IMR-90 (cell line): ENCODE data around the gene NME2. TPM values are rescaled to one million over a fixed set of nuclear protein-coding genes. Genes with fewer than 3 reads are reported as not detected.
A peak's percentile ranks its signal among the peaks of the same experiment; 100 is the strongest.

ENCODE experiments used
- ATAC-seq: fragments of 200-7000 bp; cut with Tn5 transposase; 2 replicates; pipeline ENCODE4 v1.9.1; 2020; ENCODE audit warnings: low read depth, mild to moderate bottlenecking, moderate library complexity
- BruUV-seq: library from RNA; stranded (reverse); fragments of 400-500 nt; replicated peaks from 2 replicates; lab custom pipeline; 2021; lab: Mats Ljungman, UMichigan
- CTCF ChIA-PET: fragments of 300-600 bp; formaldehyde crosslinking; extraction: SDS; loops from one replicate; lab custom pipeline; 2021; ENCODE audit warnings: antibody characterized with exemption; lab: Yijun Ruan, JAX
- POLR2A ChIA-PET: fragments of 300-600 bp; sonication (Branson Sonifier 250); formaldehyde crosslinking; loops from one replicate; lab custom pipeline; 2022; ENCODE audit warnings: antibody characterized with exemption; ENCODE audit not compliant: unreplicated experiment; lab: Charles Lee
- DNase-seq: peaks from one replicate; pipeline ENCODE4 v3.0.0; 2013
- H2AFZ ChIP-seq: replicated peaks from 2 replicates; pipeline ENCODE3; 2013; ENCODE audit warnings: low read length, mild to moderate bottlenecking; ENCODE audit not compliant: poor library complexity
- H2AK5ac ChIP-seq: 2 replicates; pipeline ENCODE4 v1.6.1; 2013; ENCODE audit warnings: low read depth, low read length, inconsistent platforms
- H2AK9ac ChIP-seq: replicated peaks from 2 replicates; pipeline ENCODE3; 2013; ENCODE audit warnings: mild to moderate bottlenecking, low read depth, low read length, moderate library complexity; ENCODE audit not compliant: poor library complexity
- H2BK120ac ChIP-seq: 2 replicates; pipeline ENCODE4 v1.6.1; 2013; ENCODE audit warnings: low read depth, low read length, inconsistent platforms
- H2BK15ac ChIP-seq: 3 replicates; pipeline ENCODE4 v1.6.1; 2013; ENCODE audit warnings: low read depth, low read length, inconsistent platforms
- H2BK20ac ChIP-seq: 2 replicates; pipeline ENCODE4 v1.6.1; 2013; ENCODE audit warnings: low read depth, mild to moderate bottlenecking, inconsistent platforms, low read length, moderate library complexity
- H2BK5ac ChIP-seq: 2 replicates; pipeline ENCODE4 v1.6.1; 2013; ENCODE audit warnings: mild to moderate bottlenecking, low read depth, low read length, inconsistent platforms; ENCODE audit not compliant: poor library complexity, severe bottlenecking
- H3K14ac ChIP-seq: replicated peaks from 2 replicates; pipeline ENCODE4 v1.6.1; 2013; ENCODE audit warnings: low read depth, low read length, inconsistent platforms
- H3K18ac ChIP-seq: 2 replicates; pipeline ENCODE4 v1.6.1; 2013; ENCODE audit warnings: low read depth, low read length, control low read depth
- H3K23ac ChIP-seq: 2 replicates; pipeline ENCODE4 v1.6.1; 2013; ENCODE audit warnings: low read depth, low read length, inconsistent platforms
- H3K27ac ChIP-seq: 2 replicates; pipeline ENCODE4 v1.5.1; 2013; ENCODE audit warnings: mild to moderate bottlenecking, control low read depth, low read length; ENCODE audit not compliant: insufficient read depth
- H3K27me3 ChIP-seq: 2 replicates; pipeline ENCODE4 v1.6.1; 2013; ENCODE audit warnings: low read length; ENCODE audit not compliant: control insufficient read depth, insufficient read depth
- H3K36me3 ChIP-seq: 2 replicates; pipeline ENCODE4 v1.6.1; 2013; ENCODE audit warnings: low read length, mixed read lengths; ENCODE audit not compliant: control insufficient read depth, insufficient read depth
- H3K4ac ChIP-seq: 2 replicates; pipeline ENCODE4 v1.6.1; 2013; ENCODE audit warnings: low read depth, low read length, inconsistent platforms
- H3K4me1 ChIP-seq: 2 replicates; pipeline ENCODE4 v1.6.1; 2013; ENCODE audit warnings: low read length, mixed read lengths; ENCODE audit not compliant: control insufficient read depth, insufficient read depth
- H3K4me2 ChIP-seq: 2 replicates; pipeline ENCODE4 v1.6.1; 2013; ENCODE audit warnings: low read depth, mild to moderate bottlenecking, control low read depth, low read length, moderate library complexity
- H3K4me3 ChIP-seq: 2 replicates; pipeline ENCODE4 v1.5.1; 2013; ENCODE audit warnings: low read depth, mild to moderate bottlenecking, control low read depth, low read length, moderate library complexity; ENCODE audit not compliant: insufficient read depth
- H3K56ac ChIP-seq: 2 replicates; pipeline ENCODE4 v1.6.1; 2013; ENCODE audit warnings: low read length, inconsistent platforms; ENCODE audit not compliant: insufficient read depth; ENCODE audit errors: extremely low read depth
- H3K79me1 ChIP-seq, 2 experiments: 2 replicates each; pipeline ENCODE4 v1.6.1; 2013; ENCODE audit warnings: low read length in 2 of 2, inconsistent platforms in 1 of 2, low read depth in 1 of 2
- H3K9ac ChIP-seq: 2 replicates; pipeline ENCODE4 v1.6.1; 2013; ENCODE audit warnings: low read depth, low read length, control low read depth
- H3K9me1 ChIP-seq: 2 replicates; pipeline ENCODE4 v1.6.1; 2013; ENCODE audit warnings: low read length, inconsistent platforms; ENCODE audit not compliant: insufficient read depth
- H3K9me3 ChIP-seq: 2 replicates; pipeline ENCODE4 v1.6.1; 2013; ENCODE audit warnings: low read length; ENCODE audit not compliant: control insufficient read depth, insufficient read depth
- H4K20me1 ChIP-seq: 2 replicates; pipeline ENCODE4 v1.6.1; 2013; ENCODE audit warnings: low read length, inconsistent platforms; ENCODE audit not compliant: insufficient read depth
- H4K5ac ChIP-seq: 2 replicates; pipeline ENCODE4 v1.6.1; 2013; ENCODE audit warnings: mild to moderate bottlenecking, low read depth, low read length, control low read depth
- H4K8ac ChIP-seq, 2 experiments: 2 replicates each; pipeline ENCODE4 v1.6.1; 2013; ENCODE audit warnings: low read depth in 2 of 2, low read length in 2 of 2, control low read depth in 1 of 2, inconsistent platforms in 1 of 2
- H4K91ac ChIP-seq: 2 replicates; pipeline ENCODE4 v1.6.1; 2013; ENCODE audit warnings: low read depth, low read length, inconsistent platforms; ENCODE audit not compliant: insufficient read depth
- CEBPB ChIP-seq: IDR thresholded peaks from 2 replicates; pipeline ENCODE4 v1.6.1; 2012; ENCODE audit warnings: low read depth, low read length, improper control_type of control experiment
- FOS ChIP-seq: fragments of 150-350 bp; IDR thresholded peaks from 2 replicates; pipeline ENCODE4 v1.6.1; 2016; ENCODE audit warnings: low read depth, low read length
- MAFK ChIP-seq: IDR thresholded peaks from 2 replicates; pipeline ENCODE4 v1.6.1; 2012; ENCODE audit warnings: low read depth, low read length, improper control_type of control experiment
- MAZ ChIP-seq: IDR thresholded peaks from 2 replicates; pipeline ENCODE4 v1.6.1; 2012; ENCODE audit warnings: low read depth, mild to moderate bottlenecking, low read length, improper control_type of control experiment, moderate library complexity, borderline replicate concordance
- MXI1 ChIP-seq: IDR thresholded peaks from 2 replicates; pipeline ENCODE4 v1.6.1; 2012; ENCODE audit warnings: low read depth, mild to moderate bottlenecking, low read length, moderate library complexity, borderline replicate concordance
- NFE2L2 ChIP-seq: fragments of 150-350 bp; IDR thresholded peaks from 2 replicates; pipeline ENCODE4 v1.6.1; 2016; ENCODE audit warnings: low read depth, mild to moderate bottlenecking, low read length
- POLR2A ChIP-seq: IDR thresholded peaks from 2 replicates; pipeline ENCODE4 v1.6.1; 2012; ENCODE audit warnings: mild to moderate bottlenecking, low read depth, low read length
- RCOR1 ChIP-seq: IDR thresholded peaks from 2 replicates; pipeline ENCODE4 v1.6.1; 2012; ENCODE audit warnings: mild to moderate bottlenecking, low read length, improper control_type of control experiment; ENCODE audit not compliant: insufficient replicate concordance
- SMC3 ChIP-seq: fragments of 150-350 bp; IDR thresholded peaks from 2 replicates; pipeline ENCODE4 v1.6.1; 2016; ENCODE audit warnings: low read depth, mild to moderate bottlenecking, antibody characterized with exemption, low read length, moderate library complexity
- dilution Hi-C: fragments of 300-500 bp; cut with HindIII; formaldehyde crosslinking; loops from one replicate; pipeline ENCODE4 v1.14.3; 2018; ENCODE audit warnings: low sequenced_read_pairs; ENCODE audit not compliant: unreplicated experiment
- in situ Hi-C: fragments of 300-500 bp; cut with MboI; formaldehyde crosslinking; loops from 3 replicates; pipeline ENCODE4 v1.14.3; 2019; ENCODE audit warnings: low sequenced_read_pairs, inconsistent platforms, mixed read lengths
- intact Hi-C: fragments of 100-400 bp; cut with micrococcal nuclease; formaldehyde crosslinking; loops from 2 replicates; pipeline ENCODE4 v1.10.0; 2022
- polyA plus RNA-seq, 3 experiments: library from polyadenylated mRNA; depleted of rRNA; stranded (reverse); fragments of >200 nt; gene quantifications; 2 replicates each; pipeline ENCODE4 v1.2.3, GENCODE V29; 2012; ENCODE audit warnings: low replicate concordance in 1 of 3
- total RNA-seq: library from RNA; depleted of rRNA; stranded (reverse); fragments of >200 nt; gene quantifications from 2 replicates; pipeline ENCODE4 v1.2.3, GENCODE V29; 2012
- TF ChIP-seq, protein P1 (sequence below): fragments of 150-350 bp; IDR thresholded peaks from 2 replicates; pipeline ENCODE4 v1.6.1; 2016; ENCODE audit warnings: low read depth, mild to moderate bottlenecking, low read length, moderate library complexity, borderline replicate concordance
- TF ChIP-seq, protein P2 (sequence below): conservative IDR thresholded peaks from 2 replicates; pipeline ENCODE4 v1.5.1; 2012; ENCODE audit warnings: mild to moderate bottlenecking, low read depth, low read length, improper control_type of control experiment
- TF ChIP-seq, protein P3 (sequence below): fragments of 150-350 bp; IDR thresholded peaks from 2 replicates; pipeline ENCODE4 v1.6.1; 2017; ENCODE audit warnings: mild to moderate bottlenecking, antibody characterized with exemption, low read length, low read depth

Gene NME2
- total and polyA plus RNA-seq, 2 of the 4 experiments (the other 2 are of a cell fraction) = 824 to 912 TPM

DNA sequence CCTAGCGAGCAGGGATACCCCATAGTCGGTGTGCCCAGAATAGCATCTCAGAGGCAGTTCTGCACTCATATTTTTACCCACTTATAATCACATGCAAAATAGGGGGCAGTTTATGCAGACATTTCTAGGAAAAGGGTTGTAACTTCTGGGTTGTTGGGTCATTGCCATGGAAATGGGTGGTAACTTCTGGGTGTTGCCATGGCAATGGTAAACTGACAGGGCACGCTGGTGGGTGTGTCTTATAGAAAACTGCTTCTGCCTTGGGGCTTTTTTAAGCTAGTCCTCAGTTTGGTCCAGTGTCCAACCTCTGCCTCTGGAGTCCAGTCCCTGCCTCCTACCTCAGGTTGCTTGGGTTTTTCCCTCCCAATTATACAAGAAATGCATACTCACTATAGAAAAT lies 38.1 kb upstream of the NME2 start (continued):
- TF ChIP-seq, protein P1, sequence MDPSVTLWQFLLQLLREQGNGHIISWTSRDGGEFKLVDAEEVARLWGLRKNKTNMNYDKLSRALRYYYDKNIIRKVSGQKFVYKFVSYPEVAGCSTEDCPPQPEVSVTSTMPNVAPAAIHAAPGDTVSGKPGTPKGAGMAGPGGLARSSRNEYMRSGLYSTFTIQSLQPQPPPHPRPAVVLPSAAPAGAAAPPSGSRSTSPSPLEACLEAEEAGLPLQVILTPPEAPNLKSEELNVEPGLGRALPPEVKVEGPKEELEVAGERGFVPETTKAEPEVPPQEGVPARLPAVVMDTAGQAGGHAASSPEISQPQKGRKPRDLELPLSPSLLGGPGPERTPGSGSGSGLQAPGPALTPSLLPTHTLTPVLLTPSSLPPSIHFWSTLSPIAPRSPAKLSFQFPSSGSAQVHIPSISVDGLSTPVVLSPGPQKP = no peak
- TF ChIP-seq POLR2A (no peak), MAZ (no peak)

DNA sequence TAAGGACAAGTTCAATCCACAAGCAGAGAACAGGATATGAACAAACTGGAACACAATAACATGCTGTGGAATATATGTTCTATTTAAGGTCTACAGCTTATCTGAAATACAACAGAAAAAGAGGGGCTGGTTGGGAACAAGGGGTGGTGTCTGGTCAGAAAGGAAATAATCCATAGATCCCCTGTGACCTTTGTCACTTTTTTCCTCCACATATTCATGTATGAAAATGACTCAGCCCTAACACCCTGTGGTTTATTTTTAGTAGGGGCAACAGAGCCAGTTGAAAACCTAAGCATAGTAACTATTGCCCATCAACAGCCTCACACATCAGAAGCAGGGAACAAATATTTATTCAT lies 33.3 kb upstream of the NME2 start:
- no peak overlapping the region for H3K18ac ChIP-seq
- H4K8ac ChIP-seq = no peak overlapping the region
- no peaks in the 10 kb centered on the region for H3K9me1 ChIP-seq
- POLR2A ChIA-PET = no interaction called here
- H3K4me2 ChIP-seq = no peak overlapping the region
- H3K27ac ChIP-seq = no peak overlapping the region
- H3K4me3 ChIP-seq = no peak overlapping the region
- no peak overlapping the region for H2BK5ac ChIP-seq
- H3K9me3 ChIP-seq = no peaks in the 10 kb centered on the region
- H3K14ac ChIP-seq = no peak overlapping the region
- no peak overlapping the region for H2AFZ ChIP-seq
- H3K56ac ChIP-seq = no peak overlapping the region
- H4K91ac ChIP-seq = no peak overlapping the region
- intact Hi-C loops (no loop called here), in situ Hi-C loops (no loop called here), dilution Hi-C loops (no loop called here)
- H2BK20ac ChIP-seq = no peak overlapping the region
- no peaks in the 10 kb centered on the region for H3K27me3 ChIP-seq
- no peak overlapping the region for H2AK9ac ChIP-seq
- ATAC-seq (0 out of 2 replicates have a peak, but pooled peaks have one; percentile 21), DNase-seq (no peak)
- no peaks in the 10 kb centered on the region for H4K20me1 ChIP-seq
- CTCF ChIA-PET = no interaction called here
- H3K23ac ChIP-seq = no peak overlapping the region
- no peaks in the 10 kb centered on the region for H3K79me1 ChIP-seq
- H4K5ac ChIP-seq = no peak overlapping the region
- H2BK15ac ChIP-seq = no peak overlapping the region
- H3K4ac ChIP-seq = no peak overlapping the region
- BruUV-seq = no TSS peak
- H3K9ac ChIP-seq = no peak overlapping the region
- no peaks in the 10 kb centered on the region for H3K36me3 ChIP-seq
- no peak overlapping the region for H2BK120ac ChIP-seq
- H3K4me1 ChIP-seq = no peaks in the 10 kb centered on the region
- H2AK5ac ChIP-seq = no peak overlapping the region
- no peak for TF ChIP-seq SMC3
- TF ChIP-seq, protein P2, sequence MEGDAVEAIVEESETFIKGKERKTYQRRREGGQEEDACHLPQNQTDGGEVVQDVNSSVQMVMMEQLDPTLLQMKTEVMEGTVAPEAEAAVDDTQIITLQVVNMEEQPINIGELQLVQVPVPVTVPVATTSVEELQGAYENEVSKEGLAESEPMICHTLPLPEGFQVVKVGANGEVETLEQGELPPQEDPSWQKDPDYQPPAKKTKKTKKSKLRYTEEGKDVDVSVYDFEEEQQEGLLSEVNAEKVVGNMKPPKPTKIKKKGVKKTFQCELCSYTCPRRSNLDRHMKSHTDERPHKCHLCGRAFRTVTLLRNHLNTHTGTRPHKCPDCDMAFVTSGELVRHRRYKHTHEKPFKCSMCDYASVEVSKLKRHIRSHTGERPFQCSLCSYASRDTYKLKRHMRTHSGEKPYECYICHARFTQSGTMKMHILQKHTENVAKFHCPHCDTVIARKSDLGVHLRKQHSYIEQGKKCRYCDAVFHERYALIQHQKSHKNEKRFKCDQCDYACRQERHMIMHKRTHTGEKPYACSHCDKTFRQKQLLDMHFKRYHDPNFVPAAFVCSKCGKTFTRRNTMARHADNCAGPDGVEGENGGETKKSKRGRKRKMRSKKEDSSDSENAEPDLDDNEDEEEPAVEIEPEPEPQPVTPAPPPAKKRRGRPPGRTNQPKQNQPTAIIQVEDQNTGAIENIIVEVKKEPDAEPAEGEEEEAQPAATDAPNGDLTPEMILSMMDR = no peak
- TF ChIP-seq POLR2A = no peak
- TF ChIP-seq, protein P3, sequence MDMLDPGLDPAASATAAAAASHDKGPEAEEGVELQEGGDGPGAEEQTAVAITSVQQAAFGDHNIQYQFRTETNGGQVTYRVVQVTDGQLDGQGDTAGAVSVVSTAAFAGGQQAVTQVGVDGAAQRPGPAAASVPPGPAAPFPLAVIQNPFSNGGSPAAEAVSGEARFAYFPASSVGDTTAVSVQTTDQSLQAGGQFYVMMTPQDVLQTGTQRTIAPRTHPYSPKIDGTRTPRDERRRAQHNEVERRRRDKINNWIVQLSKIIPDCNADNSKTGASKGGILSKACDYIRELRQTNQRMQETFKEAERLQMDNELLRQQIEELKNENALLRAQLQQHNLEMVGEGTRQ = no peak
- TF ChIP-seq RCOR1 = no peak
- no peak for TF ChIP-seq CEBPB
- TF ChIP-seq MAZ = no peak
- TF ChIP-seq, protein P1 = no peak
- no peak for TF ChIP-seq NFE2L2
- no peak for TF ChIP-seq FOS
- no peak for TF ChIP-seq MAFK
- no peak for TF ChIP-seq MXI1
